Hematopoietic multipotent progenitor cell treated with erythropoietin and hydrocortisone succinate and interleukin-3 and kit ligand, for 15 days (in vitro differentiated cells): ENCODE data around the gene DCDC2B.

ENCODE experiments used
- DNase-seq: peaks from one replicate; pipeline ENCODE4 v3.0.0-alpha.2; 2015; ENCODE audit warnings: low spot score

The DCDC2B gene

GRCh38 chr1:32195972-32196823 lies 12.7 kb upstream of the DCDC2B start:
- DNase-seq: no peak

DNA sequence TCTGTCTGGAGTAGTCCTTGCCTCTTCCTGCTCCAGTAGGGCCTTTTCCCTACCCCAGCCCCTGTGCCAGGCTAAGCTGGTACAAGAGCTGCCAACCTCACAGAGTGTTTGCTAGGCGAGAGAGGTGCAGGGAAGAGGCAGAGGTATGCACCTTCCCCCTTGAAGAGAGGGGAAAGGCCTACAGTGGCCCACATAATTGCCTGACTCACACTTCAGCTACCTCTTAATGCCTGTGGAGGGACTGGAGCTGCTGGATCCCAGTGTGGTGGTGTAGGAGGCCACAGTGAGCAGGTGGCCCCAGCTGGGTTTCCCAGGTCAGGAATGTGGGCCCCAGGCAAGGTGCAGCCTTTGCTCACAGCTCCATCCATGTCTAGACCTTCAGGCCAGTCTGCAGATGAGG lies 11.8 kb upstream of the DCDC2B start:
- no peak for DNase-seq

DNA sequence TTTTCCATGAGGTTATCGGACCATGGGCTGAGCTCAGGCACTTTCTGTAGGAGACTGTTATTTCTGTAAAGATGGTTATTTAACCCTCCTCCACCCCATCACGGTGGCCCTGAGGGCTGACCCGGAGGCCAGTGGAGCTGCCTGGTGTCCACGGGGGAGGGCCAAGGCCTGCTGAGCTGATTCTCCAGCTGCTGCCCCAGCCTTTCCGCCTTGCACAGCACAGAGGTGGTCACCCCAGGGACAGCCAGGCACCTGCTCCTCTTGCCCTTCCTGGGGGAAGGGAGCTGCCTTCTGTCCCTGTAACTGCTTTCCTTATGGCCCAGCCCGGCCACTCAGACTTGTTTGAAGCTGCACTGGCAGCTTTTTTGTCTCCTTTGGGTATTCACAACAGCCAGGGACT lies 11.1 kb upstream of the DCDC2B start:
- DNase-seq: no peak

DNA sequence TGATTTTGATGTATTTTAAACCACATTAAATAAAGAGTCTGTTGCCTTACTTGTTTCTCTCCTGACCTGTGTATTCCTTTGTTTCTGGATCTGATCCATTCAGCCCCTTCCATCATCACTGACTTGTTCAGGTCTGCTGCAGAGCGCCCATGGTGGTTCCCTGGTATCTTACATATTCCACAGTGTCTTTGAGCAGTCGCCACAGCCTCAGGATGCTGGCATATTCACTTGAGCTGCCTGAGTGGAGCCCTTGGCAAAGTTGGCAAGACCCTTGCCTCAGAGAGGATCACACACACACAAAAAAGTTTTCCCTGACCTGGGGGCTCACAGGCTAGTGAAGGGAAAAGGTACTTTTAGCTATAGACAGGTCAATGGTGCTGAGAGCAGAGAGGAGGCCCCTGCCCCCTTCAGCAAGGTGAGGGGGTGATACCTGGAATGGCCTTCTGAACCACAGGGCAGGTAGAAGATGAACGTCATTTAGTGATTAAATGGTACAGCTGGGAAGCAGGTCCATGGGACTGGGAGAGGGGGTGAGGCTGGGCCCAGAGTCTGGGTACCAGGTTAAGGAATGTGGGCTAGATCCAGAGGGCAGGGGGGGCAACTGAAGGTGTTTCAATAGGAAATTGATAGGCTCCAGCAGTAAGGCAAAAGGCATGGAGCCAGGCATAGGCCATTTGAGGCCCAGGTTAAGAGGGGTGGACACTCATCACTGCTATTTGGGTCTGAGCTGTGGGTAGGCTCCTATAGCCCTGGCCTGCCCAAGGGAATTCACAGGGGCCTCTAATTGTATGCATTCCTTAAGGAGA lies 10.4 kb upstream of the DCDC2B start:
- DNase-seq: no peak

DNA sequence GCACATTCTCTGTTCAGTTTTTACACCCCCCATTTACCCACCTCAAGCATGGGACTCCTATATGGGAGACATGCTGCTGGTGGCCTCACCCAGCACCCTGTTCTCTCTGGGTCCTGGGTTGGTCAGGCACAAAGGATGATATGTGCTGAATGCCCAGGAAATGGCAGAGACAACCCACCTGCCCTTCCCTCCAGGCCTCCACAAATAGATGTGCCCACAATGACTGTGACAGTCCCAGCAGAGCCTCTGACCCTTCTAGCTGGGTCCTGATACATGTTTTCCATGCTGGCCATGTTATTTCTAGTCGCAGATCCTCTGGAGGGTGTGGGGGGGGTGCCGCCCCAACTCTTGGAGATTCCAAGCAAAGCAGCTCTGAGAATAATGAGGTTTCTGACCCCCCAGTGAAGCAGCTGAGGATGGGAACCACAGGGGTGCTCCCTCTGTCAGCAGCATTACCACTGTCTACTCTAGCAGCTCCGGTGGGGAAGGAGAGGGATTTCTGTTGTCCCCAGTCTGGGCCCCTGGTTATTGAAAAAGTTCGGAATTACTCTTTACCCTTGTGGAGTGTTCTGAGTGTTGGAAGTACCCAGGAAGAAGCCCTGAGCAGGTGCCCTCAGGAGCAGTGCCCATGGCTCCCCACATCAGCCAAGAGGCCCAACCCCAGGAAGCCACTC lies 9.7 kb upstream of the DCDC2B start:
- no peak for DNase-seq

DNA sequence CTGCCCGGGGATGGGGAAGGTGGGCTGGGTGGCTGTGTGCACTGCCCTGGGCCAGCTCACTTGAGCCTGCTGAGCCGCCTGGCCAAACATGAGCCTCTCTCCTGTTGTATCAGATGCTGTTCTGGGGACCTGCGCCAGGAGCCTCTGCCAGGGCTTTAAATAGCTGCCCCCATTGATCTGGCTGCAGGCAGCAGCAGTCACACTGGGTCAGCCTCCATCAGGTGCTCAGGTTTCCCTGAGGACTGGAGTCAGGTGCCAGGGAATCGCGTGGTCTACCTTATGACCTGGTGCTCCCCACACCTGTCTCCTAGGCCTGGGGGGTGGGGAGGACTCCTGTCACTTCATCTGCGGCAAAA lies 9.2 kb upstream of the DCDC2B start:
- no peak for DNase-seq

- DNase-seq: peak; percentile 34
Measured at GRCh38 chr1:32200226-32201010, 8.5 kb upstream of the DCDC2B start, which contains the start of gene CCDC28B. CCDC28B (plus strand) TSS chr1:32200595; CDS start chr1:32201936, 1,341 bp downstream.

GRCh38 chr1:32201011-32201855 lies 7.7 kb upstream of the DCDC2B start:
- peak; percentile 62 for DNase-seq

DNA sequence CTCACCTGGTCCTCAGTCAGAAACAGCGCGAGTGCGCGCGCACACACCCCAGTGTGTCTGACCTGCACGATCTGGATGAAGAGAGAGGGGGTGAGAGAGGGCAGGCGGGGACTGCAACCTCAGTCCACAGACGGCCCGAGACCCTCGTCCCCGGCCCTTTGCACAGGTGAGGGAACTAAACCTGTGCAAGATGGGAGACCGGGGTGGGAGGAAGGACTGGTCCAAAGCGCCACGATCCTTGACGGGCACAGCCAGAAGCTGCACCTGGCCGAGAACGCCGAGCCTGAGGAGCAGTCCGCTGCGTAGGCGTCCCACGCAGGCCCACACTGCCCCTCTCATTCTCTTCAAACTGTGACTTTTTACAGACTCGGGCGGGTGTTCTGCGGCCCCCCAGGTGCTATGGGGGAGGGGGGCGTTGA lies 3.9 kb upstream of the DCDC2B start:
- DNase-seq: no peak

- DNase-seq: peak; percentile 86
Measured at GRCh38 chr1:32205401-32206370, 3.2 kb upstream of the DCDC2B start, which contains the start of gene IQCC. IQCC (plus strand) TSS chr1:32205671; CDS start chr1:32205682, 11 bp downstream.

DNA sequence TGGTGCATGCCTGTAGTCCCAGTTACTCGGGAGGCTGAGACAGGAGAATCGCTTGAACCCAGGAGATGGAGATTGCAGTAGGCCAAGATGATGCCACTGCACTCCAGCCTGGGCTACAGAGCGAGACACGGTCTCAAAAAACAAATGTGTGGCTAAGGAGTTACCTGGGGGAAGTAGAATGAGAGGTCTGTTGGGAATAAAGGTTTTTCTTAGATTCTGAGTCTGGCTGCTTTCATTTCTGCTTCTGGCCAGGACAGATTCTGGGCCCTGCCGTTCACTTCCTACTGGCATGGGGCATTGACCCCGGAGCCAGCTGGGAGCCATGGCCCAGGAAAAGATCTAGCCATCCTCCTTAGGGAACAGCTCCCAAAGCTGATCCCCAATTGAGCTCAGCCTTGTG lies 420 bp upstream of the DCDC2B start:
- DNase-seq: no peak

DNA sequence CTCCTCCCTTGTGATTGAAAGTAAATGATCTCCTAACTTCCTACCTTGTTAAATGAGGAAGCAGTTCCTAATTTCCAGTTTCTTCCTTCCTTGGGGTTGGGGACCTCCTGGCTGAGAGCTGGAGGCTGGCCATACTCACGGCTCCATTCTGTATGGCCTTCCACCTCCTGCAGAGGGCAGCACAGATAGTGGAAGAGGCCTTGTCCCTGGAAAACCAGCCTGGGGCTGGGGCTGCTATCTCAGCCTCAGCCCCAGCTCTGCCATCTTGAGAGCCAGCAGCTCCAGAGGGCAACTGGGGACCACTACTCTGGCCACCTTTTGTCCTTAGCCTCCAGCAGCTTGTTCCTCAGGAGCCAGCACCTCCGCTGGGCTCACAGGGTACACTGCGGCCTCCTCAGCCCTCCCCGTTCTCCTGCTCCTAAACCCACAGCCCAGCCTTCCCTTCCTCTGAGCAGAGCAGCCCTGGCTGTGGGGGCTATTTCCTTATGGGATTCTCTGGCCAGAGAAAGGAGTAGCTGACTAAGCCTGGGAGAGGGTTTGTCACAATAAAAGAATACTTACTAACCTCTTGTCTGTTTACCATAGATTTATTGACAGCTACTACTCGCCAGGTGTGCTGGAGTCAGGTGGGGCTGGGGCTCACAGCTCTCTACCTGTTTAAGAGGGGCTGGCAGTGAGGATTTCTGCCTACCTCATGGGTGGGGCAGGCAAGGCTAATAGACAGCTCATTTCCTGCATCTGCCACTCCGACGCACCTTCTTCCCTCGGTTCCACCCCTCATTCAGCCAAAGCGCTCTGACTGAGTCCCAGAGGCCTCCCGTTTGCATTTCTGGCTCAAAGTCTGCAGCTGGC lies 7.0 kb downstream of the DCDC2B start:
- peak; percentile 64 for DNase-seq

DNA sequence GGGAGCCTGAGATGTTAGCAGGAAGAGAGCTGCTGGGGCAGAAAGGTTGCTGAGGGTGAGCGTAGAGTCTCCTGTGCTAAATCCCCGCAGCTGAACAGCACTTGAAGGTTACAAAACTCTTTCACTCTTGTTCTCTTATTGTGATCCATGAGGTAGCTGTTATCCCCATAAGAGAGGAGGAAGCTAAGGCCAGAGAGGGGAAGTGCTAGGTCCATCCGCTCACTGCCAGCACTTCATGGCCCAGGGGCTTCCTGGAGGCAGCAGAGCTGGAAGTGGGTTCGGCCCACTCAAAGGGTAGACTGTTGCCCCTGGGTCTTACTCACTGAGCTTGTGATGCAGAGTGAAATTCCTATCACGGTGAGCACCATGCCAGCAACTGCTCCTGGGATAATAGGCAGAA lies 7.7 kb downstream of the DCDC2B start:
- DNase-seq: no peak

DNA sequence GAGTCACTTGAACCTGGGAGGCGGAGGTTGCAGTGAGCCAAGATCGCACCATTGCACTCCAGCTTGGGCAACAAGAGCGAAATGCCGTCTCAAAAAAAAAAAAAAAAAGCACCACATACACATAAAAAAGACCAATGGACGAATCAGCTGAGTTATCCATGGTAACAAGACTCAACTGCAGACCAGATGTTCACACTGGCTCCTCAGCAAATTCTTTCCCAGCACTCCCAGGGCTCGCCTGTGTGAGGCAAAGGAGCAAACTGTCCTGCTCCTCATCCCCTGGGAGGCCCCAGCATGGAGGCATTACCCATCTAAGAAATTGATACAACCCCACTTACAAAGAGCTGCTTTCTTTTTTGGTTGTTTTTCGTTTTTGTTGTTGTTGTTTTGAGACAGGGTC lies 10.1 kb downstream of the DCDC2B start:
- DNase-seq: no peak

- no peak for DNase-seq
Measured at GRCh38 chr1:32220746-32221580, 12.1 kb downstream of the DCDC2B start.

DNA sequence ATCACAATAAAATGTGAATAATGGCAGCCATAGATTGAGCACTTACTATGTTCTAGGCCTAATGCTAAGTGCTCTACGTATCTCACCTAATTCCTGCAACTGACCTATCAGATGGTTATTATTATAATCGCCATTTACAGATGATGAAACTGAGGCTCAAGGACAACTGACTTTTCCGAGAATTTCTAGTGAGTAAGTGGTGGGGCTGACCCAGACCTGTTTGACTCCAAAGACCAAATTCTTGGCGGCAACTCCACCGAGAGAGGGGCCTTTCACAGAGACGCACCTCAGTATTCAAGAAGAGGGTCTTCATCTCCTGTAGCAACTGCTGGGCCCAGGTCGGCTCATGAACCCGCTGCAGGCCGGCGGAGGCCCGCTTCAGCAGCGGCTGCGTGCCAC lies 12.7 kb downstream of the DCDC2B start:
- DNase-seq: no peak

DNA sequence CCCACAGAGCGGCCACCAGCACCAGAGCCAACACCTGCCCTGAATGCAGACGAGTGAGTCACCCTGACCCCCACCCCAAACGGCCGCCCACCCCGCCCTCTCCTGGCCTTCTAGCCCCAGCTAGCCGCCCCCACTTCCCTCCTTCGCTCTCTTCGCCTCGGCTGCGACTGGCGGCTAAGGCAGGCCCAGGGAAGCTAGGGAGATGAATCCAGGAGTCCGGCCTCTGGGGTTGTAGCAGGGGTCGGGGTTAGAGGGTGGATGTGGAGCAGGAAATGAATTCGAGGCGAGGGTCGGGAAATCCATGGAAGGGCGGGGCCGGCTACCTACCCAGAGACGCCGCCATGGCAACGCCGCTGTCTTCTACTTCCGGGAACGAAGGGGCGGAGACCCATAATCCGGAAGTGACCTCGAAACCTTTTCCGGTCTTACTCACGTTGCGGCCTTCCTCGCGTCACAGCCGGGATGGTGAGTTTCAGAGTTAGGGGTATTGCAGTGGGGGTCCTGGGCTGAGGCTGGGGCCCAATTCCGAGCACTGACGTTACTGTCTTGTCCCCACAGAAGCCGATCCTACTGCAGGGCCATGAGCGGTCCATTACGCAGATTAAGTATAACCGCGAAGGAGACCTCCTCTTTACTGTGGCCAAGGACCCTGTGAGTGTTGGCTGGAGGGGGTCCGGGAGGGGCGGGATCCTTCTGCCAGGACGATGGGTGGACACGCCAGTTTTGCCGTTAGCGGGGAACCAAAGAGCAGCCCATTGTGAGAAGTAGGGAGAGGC lies 13.3 kb downstream of the DCDC2B start, which contains the start of the genes EIF3I and TMEM234:
EIF3I (plus strand) TSS at position 428 of the 776 bp plus-strand sequence; CDS start at position 463, 35 bp downstream.
TMEM234 (minus strand) TSS at position 374 of the 776 bp plus-strand sequence; CDS start at position 343, 31 bp downstream.
- peak; percentile 94 for DNase-seq
